SK-N-MC (cell line): ENCODE data around the gene CC2D2B.

Experiments
- EZH2 ChIP-seq: fragments of 200-600 bp; sonication (generic); IDR thresholded peaks from one replicate; pipeline ENCODE4 v1.6.1; 2017; ENCODE audit warnings: antibody characterized with exemption
- FOXP2 ChIP-seq: optimal IDR thresholded peaks from 2 replicates; pipeline ENCODE3; 2011; ENCODE audit warnings: mild to moderate bottlenecking, moderate library complexity; ENCODE audit not compliant: insufficient read depth; ENCODE audit errors: extremely low read length, control extremely low read depth
- POLR2AphosphoS5 ChIP-seq: IDR thresholded peaks from 2 replicates; pipeline ENCODE4 v1.6.1; 2012; ENCODE audit warnings: mild to moderate bottlenecking, low read depth, low read length, borderline replicate concordance

GRCh38 chr10:96043033-96043892 lies 135.5 kb downstream of the CC2D2B start, which contains the start of gene CCNJ:
- TF ChIP-seq POLR2AphosphoS5 (peak; percentile 61; the same call in 1 of the 2 replicates), EZH2 (no peak), FOXP2 (no peak)
